Stimulated activated CD4-positive, alpha-beta T cell treated with anti-CD3 and anti-CD28 coated beads, Interleukin-4, amount 100 ng/mL, for 24 hours (primary cell): Measurements from ENCODE around the gene CLPTM1L.

Experiments used
- DNase-seq: peaks from one replicate; pipeline ENCODE4 v3.0.0-alpha.2; 2020

The CLPTM1L gene

GRCh38 chr5:1325191-1325741 is 19.6 kb downstream of the CLPTM1L start:
- DNase-seq = no peak

GRCh38 chr5:1324719-1325190 is 20.1 kb downstream of the CLPTM1L start:
- DNase-seq = no peak

DNA sequence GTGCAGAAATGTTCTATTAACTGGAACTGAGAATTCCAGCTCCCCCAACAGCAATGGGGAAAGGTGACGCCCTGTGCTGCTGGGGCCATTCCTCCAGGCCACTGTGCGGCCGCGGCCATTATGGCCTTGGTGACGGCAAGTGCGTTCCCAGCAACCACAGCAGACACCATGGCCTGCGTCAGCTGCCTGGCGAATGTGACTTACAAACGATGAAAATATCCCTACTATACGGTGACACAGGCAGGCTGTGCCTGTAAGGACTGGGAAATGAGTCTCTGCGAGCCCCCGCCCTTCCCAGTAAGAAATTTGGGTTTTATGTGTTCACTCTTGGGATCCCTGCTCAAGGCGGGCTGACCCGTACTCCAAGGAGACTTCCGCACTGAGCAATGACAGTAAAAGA is 20.6 kb downstream of the CLPTM1L start:
- DNase-seq = no peak

- DNase-seq = no peak
These were observed 21.1 kb downstream of the CLPTM1L start for GRCh38 chr5:1323803-1324173.

DNA sequence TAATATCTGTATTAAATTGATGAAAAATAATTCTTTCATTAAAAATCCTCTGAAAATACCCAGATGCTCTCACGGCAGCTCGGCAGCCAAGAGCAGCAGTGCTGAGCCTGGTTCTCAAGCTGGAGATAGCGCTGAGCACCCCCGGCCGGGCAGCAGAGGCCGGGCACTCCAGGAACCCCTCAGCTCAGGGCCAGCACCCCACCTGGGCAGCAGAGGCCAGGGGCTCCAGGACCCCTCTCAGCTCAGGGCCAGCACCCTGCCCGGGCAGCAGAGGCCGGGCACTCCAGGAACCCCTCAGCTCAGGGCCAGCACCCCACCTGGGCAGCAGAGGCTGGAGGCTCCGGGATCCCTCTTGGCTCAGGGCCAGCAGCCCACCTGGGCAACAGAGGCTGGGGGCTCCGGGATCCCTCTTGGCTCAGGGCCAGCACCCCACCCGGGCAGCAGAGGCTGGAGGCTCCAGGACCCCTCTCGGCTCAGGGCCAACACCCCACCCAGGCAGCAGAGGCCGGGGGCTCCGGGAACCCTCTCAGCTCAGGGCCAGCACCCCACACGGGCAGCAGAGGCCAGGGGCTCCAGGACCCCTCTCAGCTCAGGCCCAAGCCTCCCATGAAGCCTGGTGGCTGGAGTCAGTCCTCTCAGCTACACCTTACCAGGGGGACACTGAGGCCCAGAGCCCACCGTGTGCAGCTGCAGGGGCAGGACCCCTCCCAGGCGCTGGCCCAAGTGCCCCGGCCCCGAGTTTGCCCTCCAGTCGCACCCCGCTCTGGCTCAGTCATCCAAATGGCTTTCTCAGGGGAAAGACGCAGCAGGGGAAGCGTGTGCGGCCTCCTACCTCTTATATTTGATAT is 21.7 kb downstream of the CLPTM1L start:
- DNase-seq = no peak

DNA sequence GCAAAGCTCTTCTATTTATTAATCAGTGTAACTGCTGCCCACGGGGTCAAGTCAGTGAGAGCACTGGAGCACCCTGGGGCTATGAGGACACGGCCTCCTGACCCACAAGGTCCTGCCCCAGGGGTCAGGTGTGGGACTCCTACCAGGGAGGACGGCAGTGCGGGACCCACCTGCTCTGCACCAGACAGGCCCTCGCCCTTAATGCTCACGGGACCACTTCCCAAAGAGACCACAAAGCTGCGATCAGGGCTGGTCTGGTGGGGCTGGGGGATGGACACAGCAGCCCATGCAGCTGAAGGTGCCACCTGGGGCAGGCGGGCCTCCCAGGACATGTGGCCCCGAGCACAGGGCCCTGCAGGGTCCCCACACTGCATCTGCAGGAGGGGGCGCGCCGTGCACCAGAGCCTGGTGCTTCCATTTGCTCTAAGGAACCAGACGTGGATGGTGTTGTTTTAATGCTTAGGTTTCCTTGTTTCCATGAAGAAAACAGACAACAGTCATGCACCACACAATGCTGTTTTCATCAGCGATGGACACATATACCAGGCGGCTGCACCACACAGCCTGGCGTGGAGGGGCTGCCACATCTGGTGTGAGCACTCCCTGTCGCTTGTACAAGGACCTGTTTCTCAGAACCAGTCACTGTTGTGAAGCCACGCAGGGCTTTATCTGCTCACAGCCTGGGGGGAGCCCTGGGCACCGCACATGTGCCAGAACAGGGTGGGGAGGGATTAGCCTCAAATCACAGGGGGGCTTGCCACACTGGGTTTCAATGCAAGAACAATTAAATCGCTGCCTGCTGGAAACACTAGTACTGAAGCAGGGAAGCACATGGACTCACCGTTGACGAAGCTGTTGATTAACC is 22.6 kb downstream of the CLPTM1L start:
- DNase-seq = no peak

DNA sequence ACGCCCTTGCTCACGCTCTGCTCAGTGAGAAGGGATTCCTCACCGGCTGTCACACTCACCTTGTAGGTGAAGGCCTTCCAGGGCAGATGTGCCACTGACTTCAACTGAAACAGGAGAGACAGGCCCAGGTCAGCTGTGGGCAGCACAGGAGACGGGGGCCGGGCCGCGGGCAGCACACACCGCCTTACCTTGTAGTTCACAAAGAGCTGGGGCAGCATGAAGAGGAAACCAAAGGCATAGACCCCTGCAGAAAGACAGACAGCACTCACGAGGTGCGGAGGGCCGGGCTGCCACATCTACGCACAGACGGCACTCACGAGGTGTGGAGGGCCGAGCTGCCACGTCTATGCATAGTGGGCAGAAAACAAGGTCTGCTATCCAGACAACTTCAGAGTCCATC is 23.3 kb downstream of the CLPTM1L start:
- no peak for DNase-seq

- DNase-seq = no peak
These were observed 24.2 kb downstream of the CLPTM1L start for GRCh38 chr5:1320436-1321344.

DNA sequence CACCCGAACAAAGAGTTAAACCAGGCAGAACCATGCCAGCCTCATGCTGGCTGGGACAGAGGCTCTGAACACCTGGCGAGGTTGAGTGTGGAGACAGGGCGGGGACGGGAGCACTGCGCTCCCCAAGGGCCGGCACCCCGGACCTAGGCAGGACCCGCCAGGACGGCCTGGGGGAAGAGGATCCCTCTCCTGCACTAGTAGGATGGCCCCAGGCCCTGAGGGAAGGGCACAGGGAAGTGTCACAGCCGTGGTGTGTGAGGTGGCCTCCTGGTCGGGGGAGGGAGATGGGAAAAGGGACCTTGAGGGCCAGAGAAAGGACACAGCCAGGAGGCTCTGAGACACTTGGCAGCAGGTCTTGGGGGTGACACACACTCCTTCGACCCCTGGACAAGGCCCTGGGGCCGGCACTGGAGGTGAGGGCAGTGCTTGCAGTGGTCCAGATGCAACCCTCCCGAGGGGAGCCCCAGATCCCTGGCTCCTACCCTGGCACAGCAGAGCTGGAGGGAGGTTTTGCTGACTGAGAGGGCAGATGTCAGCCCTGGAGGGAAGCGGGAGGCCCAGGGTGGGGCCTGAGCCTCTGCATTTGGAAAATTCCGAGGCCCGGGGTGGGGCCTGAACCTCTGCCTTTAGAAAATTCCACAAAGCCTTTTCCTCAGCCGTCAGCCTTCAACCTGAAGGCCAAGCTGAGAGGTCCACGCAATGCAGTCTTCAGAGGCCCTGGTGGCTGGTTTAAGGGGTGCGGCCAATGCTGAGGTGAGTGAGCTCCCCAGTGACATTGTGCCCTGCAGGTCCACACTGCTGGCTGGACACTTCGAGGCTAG is 25.3 kb downstream of the CLPTM1L start:
- DNase-seq = no peak

DNA sequence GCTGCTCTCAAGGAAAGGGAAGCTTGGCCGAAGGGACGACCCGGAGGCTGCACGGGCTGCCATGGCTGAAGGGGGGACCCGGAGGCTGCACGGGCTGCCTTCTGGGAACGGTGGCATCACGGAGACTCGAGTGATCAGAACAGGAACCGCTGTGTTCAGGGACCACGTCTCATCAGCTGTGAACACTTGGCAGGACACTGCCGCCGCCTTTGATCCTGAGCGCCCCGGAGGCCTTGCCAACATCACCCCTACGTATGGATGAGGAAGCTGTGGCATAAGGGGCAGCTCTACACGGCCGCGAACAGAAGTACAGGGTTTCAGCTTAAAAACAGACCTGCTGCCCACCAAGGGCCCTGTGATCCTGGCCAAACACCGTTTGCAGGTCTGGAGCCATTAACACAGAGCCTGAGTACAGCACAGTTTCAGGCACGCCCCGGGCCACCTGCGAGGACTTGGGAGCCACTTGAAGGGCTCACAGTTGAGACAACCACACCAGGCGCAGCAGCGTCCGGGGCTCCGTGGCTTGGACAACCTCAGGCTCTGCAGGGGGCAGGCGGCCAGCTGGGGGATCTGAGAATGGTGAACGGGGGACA is 26.1 kb downstream of the CLPTM1L start:
- DNase-seq = no peak

DNA sequence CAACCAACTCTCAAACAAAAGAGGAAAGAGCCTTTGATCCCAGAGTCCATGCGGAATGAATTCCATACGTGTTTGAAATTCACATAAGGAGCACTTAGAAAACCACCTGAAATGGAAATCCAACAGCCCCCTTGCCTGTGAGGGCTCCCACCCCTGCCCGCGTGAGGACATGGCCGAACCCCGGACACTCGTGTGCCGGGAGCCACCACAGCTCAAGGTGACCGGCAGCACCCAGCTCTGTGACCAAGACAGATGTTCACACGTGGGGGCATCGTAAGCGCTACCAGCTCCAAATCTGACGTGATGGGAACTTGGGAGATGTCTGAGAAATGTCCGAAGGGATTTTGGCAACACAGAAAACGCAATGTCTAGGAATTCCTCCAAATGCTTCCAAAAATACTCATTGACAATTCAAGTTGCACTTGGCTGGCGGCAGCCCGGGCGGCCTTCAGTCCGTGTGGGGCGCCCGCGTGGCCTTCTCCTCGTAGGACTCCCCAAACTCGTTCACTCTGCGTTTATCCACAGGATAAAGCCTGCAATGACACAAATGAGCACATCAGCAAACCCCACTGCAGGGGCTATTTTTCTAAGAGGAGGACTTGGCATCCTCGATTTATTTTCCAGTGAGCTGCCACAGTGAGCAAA is 26.9 kb downstream of the CLPTM1L start:
- DNase-seq = no peak

- no peak for DNase-seq
These were observed 28.1 kb downstream of the CLPTM1L start for GRCh38 chr5:1316588-1317340.

DNA sequence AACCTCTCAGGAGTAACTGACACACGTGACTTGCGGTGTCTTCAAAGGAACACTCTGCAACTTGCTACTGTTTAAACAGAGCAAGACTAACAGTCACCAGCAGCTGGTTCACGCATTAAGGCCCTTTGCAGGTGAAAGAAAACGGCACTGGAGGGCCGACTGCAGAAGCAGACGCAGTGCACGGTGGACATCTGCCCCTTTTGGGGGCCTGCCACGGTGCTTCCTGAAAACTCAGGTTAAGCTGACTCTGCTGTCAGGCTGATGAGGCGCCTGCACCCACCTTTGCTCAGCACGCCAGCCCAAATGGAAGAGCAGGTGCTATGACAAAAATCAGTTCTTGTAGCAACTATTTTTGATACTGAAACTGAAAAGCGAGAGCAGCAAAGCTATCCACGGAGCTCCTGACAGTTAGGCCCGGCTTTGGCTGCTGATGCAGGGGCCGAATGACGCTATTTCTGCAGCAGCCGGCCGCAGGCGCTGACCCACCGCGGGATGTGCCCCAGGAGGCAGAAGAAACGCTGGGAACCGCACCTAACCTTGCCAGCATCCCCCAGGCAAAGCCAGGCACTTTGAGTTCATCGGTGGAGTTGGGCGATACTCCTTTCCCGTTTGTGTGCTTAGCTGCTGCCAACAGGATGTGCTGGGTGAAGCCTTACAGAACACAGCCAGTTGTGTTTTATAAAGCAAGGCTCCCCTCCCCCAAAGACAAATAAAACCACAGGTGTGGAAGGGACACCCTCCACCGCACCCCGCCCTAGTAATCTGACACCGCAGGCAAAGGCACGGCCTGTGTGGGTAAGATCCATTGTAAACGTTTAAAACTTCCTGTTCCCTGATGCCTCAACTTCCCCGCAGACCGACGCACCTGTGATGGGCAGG is 29.0 kb downstream of the CLPTM1L start:
- DNase-seq = peak; percentile 42

- DNase-seq = no peak
These were observed 29.7 kb downstream of the CLPTM1L start for GRCh38 chr5:1315018-1315708.

DNA sequence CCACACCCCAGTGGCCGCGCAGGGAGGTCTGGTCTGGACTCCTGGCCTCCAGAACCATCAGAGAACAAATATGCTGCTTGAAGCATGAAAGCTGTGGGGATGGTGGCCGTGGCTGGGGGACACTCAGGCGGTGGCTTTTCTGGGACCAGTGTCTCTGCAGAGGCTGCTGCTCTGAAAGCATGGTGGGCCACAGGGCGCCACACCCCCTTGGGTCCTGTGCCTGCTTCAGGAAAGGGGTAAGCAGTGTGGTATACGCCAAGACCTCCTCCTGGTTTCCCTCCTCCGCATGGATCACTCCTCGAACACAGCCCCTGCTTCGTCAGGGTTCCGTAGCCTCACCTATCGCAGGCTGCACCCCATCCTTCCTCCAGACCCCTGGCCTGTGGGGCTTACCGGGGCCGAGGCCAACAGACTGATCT is 30.3 kb downstream of the CLPTM1L start:
- no peak for DNase-seq

DNA sequence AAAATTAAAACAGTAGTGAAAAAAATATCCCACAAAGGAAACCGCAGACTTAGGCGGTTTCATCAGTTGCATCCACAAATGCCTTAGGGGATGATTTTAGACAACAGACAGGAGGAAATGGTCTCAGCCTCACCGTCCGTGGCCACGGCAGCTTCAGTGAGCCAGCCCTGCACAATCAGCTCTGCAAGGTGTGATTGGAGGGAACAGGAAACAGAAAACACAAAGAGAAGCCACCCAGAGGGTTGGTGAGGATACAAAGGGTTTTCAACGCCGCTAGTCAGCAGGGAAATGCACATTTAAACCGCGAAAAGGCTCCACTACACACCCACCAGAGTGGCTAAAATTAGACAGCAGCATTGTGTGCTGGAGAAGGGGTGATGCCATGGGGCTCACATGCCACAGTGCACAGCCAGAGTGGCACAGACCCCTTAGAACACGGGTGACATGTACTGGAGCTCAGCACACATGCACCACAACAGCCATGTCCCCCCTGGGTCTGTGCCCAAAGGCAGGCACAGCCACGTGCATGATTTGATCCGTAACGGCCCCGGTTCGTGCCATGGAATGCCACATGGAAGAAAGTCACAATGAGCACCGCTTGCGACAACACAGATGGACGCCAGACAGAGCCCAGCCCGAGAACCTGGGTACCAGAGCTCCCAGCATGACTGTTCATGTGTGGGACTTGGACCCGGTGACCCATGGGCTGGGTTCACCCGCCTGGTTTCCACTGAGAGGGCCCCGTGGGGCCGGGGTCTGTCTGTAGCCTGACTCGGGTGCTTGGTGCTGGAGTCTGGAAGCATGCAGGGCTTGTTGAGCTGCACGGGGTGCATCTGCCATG is 31.7 kb downstream of the CLPTM1L start:
- DNase-seq = peak; percentile 37

DNA sequence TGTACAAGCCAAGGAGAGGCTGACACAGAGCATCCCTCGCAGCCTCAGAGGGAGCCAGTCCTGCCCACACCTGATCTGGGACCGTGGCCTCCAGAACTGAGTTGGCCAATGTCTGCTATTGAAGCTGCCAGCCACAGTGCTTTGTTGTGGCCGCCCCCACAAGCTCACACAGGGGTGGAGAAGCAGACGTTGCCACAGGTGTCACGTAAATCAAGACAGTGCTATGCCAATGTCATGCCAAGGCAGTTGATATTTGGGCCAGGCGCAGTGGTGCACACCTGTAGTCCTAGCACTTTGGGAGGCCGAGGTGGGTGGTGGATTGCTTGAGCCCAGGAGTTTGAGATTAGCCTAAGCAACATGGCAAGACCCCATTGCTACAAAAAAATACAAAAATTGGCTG is 32.7 kb downstream of the CLPTM1L start:
- no peak for DNase-seq
